Natural killer cell (primary cell): ENCODE results near the gene OIP5. TPM values are rescaled to one million over a fixed set of nuclear protein-coding genes. Genes with fewer than 3 reads are reported as not detected.
A peak's percentile ranks its signal among the peaks of the same experiment; 100 is the strongest.
"Not testable (repeated sequence)": the region's sequence is repeated elsewhere in the genome, so short reads cannot be mapped to it uniquely, and the experiment has no call there.

ENCODE experiments used
- ATAC-seq, 3 donors: fragments of 150-1000 bp in 2 of 3; fragments of 200-7000 bp in 1 of 3; cut with Tn5 transposase; 1 replicate in 1 of 3; 2 replicates in 2 of 3; pipeline ENCODE4 v1.10.0; 2021; ENCODE audit warnings: mild to moderate bottlenecking in 2 of 3, moderate library complexity in 2 of 3
- DNase-seq, 2 donors: peaks; one replicate each; pipeline versions ENCODE4 v3.0.0 to v3.0.0-alpha.2; 2013 to 2021; ENCODE audit warnings: mixed read lengths in 1 of 2
- H3K27ac ChIP-seq: one replicate; pipeline ENCODE4 v1.5.1; 2013; ENCODE audit warnings: mild to moderate bottlenecking, low read length
- H3K27me3 ChIP-seq: one replicate; pipeline ENCODE4 v1.6.1; 2013; ENCODE audit warnings: low read length; ENCODE audit not compliant: control insufficient read depth, insufficient read depth
- H3K36me3 ChIP-seq: one replicate; pipeline ENCODE4 v1.6.1; 2013; ENCODE audit warnings: low read length; ENCODE audit not compliant: control insufficient read depth, insufficient read depth
- H3K4me1 ChIP-seq: one replicate; pipeline ENCODE4 v1.6.1; 2013; ENCODE audit warnings: low read length; ENCODE audit not compliant: control insufficient read depth, insufficient read depth
- H3K4me3 ChIP-seq: one replicate; pipeline ENCODE4 v1.5.1; 2013; ENCODE audit warnings: low read length
- H3K9me3 ChIP-seq: one replicate; pipeline ENCODE4 v1.6.1; 2013; ENCODE audit warnings: low read length; ENCODE audit not compliant: control insufficient read depth, insufficient read depth
- H3K27ac Mint-ChIP-seq, 2 donors: one replicate each; pipeline ENCODE4 v1.8.0; 2022; ENCODE audit warnings: mild to moderate bottlenecking in 2 of 2, mixed read lengths in 2 of 2, moderate library complexity in 1 of 2
- H3K27me3 Mint-ChIP-seq, 2 donors: one replicate each; pipeline ENCODE4 v1.8.0; 2022; ENCODE audit warnings: low read depth in 2 of 2, mixed read lengths in 2 of 2
- H3K36me3 Mint-ChIP-seq: one replicate; pipeline ENCODE4 v1.8.0; 2022; ENCODE audit warnings: mixed read lengths
- H3K4me1 Mint-ChIP-seq, 2 donors: one replicate each; pipeline ENCODE4 v1.8.0; 2022; ENCODE audit warnings: mixed read lengths in 2 of 2
- H3K4me3 Mint-ChIP-seq: one replicate; pipeline ENCODE4 v1.8.0; 2022; ENCODE audit warnings: mild to moderate bottlenecking, moderate library complexity, mixed read lengths
- H3K9me3 Mint-ChIP-seq, 2 donors: one replicate each; pipeline ENCODE4 v1.8.0; 2022; ENCODE audit warnings: mixed read lengths in 2 of 2
- WGBS: methylation state at CpG from one replicate; pipeline ENCODE4 v1.1.7; 2013; ENCODE audit warnings: missing lambda C conversion rate; ENCODE audit not compliant: insufficient coverage; 5-methylcytosine and 5-hydroxymethylcytosine counted together
- intact Hi-C: fragments of 100-400 bp; cut with micrococcal nuclease; formaldehyde crosslinking; loops from one replicate; pipeline ENCODE4 v1.14.2; 2022
- total RNA-seq, 4 donors: library from RNA; stranded (reverse); fragments of 120-200 nt in 1 of 4; gene quantifications; one replicate each; pipeline versions ENCODE4 v1.2.3 to v1.2.4, GENCODE V29; 2013 to 2022
- TF ChIP-seq, protein P1 (sequence below): fragments of 200-600 bp; IDR thresholded peaks from one replicate; pipeline ENCODE4 v1.8.0; 2022; ENCODE audit warnings: antibody characterized with exemption

OIP5 gene
- total RNA-seq, 3 donors from 2014 or later (not counting 1 experiment from before 2014, with no cell fraction given) = 0.29 to 0.64 TPM; not detected in 1

DNA sequence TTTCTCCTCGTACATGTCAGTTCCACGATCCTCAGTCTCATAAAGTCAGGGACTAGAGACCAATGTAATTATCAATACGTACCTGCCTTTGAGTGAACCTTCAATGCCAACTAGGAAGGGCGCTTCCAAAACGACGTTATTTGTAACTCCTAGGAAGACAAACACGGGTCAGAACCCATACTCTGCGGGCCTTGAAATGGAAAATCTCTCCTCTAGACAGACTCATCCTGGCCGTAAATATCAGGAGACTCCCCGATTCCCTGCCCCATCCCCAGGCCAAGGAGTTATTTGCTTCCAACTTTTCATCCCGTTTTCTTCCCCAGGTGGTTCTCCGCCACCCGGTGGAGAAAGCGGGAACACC lies 578 bp downstream of the OIP5 start:
- H3K4me1 ChIP-seq = peaks cover 12% of the 10 kb centered on the region
- H3K36me3 ChIP-seq = no peaks in the 10 kb centered on the region
- peak overlapping the region; percentile 44 for H3K27ac ChIP-seq
- whole genome bisulfite sequencing = 3% methylated on average over 14 of the region's 14 CpGs
- ATAC-seq = no peak
- H3K4me3 ChIP-seq = peak overlapping the region; percentile 75
- H3K27me3 ChIP-seq = no peaks in the 10 kb centered on the region
- Mint-ChIP-seq H3K27ac (peak overlapping the region; percentile 90 to 99), H3K4me3 (peak overlapping the region; percentile 98), H3K27me3 (no peaks in the 10 kb centered on the region), H3K9me3 (no peaks in the 10 kb centered on the region), H3K4me1 (peaks cover 26 to 27% of the 10 kb centered on the region in 2 donors), H3K36me3 (no peaks in the 10 kb centered on the region)
- DNase-seq = no peak
- TF ChIP-seq, protein P1, sequence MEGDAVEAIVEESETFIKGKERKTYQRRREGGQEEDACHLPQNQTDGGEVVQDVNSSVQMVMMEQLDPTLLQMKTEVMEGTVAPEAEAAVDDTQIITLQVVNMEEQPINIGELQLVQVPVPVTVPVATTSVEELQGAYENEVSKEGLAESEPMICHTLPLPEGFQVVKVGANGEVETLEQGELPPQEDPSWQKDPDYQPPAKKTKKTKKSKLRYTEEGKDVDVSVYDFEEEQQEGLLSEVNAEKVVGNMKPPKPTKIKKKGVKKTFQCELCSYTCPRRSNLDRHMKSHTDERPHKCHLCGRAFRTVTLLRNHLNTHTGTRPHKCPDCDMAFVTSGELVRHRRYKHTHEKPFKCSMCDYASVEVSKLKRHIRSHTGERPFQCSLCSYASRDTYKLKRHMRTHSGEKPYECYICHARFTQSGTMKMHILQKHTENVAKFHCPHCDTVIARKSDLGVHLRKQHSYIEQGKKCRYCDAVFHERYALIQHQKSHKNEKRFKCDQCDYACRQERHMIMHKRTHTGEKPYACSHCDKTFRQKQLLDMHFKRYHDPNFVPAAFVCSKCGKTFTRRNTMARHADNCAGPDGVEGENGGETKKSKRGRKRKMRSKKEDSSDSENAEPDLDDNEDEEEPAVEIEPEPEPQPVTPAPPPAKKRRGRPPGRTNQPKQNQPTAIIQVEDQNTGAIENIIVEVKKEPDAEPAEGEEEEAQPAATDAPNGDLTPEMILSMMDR = no peak
- intact Hi-C loops = loop anchor here (1.0 to 2.0 kb wide), 3 partner anchors 49 to 215 kb away; partner anchors contain the start of genes INO80 and NDUFAF1
- no peaks in the 10 kb centered on the region for H3K9me3 ChIP-seq

DNA sequence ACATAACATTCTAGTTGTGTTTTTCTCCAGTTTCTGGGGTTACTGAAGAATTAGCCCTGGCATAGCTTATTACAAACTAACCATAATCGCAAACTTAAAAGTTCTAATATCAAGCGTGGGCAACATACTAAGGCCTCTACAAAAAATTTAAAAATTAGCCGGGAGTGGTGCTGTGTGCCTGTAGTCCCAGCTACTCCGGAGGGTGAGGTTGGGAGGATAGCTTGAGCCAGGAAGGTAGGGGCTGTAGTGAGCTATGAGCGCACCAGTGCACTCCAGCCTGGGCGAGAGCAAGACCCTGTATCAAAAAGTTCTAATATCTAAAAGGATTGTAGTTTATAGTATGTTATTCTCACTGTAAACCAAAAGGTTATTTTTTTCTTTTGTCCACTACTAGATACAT lies 1.1 kb downstream of the OIP5 start:
- DNase-seq = no peak
- ATAC-seq = no peak
- TF ChIP-seq, protein P1 = no peak
- 90% methylated on average over 4 of the region's 6 CpGs for WGBS
- Histone ChIP-seq H3K36me3 (no peaks in the 10 kb centered on the region), H3K4me3 (no peak overlapping the region), H3K27ac (no peak overlapping the region), H3K9me3 (no peaks in the 10 kb centered on the region), H3K27me3 (no peaks in the 10 kb centered on the region), H3K4me1 (peaks cover 12% of the 10 kb centered on the region)
- H3K4me3 Mint-ChIP-seq = peak overlapping the region; percentile 98
- H3K4me1 Mint-ChIP-seq = peaks cover 26 to 27% of the 10 kb centered on the region in 2 donors
- H3K27me3 Mint-ChIP-seq = no peaks in the 10 kb centered on the region
- no peaks in the 10 kb centered on the region for H3K9me3 Mint-ChIP-seq
- intact Hi-C loops = no loop called here
- peak overlapping the region; percentile 90 to 99 for H3K27ac Mint-ChIP-seq
- H3K36me3 Mint-ChIP-seq = no peaks in the 10 kb centered on the region

DNA sequence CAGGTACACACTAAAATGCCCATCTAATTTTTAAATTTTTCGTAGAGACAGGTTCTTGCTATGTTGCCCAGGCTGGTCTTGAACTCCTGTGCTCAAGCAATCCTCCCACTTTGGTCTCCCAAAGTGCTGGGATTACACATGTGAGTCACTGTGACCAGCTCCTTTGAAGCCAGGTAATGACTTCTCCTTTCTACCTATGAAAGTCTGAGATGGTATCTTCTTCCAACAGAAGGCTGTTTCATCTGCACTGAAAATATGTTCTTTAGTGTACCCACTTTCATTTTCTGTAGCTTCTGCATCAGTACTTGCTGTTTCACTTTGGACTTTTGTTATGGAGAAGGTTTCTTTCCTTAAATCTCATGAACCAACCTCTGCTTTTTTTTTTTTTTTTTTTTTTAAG lies 8.8 kb downstream of the OIP5 start:
- H3K4me1 Mint-ChIP-seq = no peaks in the 10 kb centered on the region
- TF ChIP-seq, protein P1 = no peak
- no peak for ATAC-seq
- H3K9me3 ChIP-seq = no peaks in the 10 kb centered on the region
- no peaks in the 10 kb centered on the region for H3K36me3 ChIP-seq
- no peaks in the 10 kb centered on the region for H3K36me3 Mint-ChIP-seq
- no peak overlapping the region for H3K27ac Mint-ChIP-seq
- no peak overlapping the region for H3K4me3 Mint-ChIP-seq
- H3K27me3 Mint-ChIP-seq = no peaks in the 10 kb centered on the region
- H3K4me3 ChIP-seq = no peak overlapping the region
- no peaks in the 10 kb centered on the region for H3K27me3 ChIP-seq
- H3K4me1 ChIP-seq = no peaks in the 10 kb centered on the region
- intact Hi-C loops = no loop called here
- 100% methylated on average over 1 of the region's 1 CpG for WGBS
- no peaks in the 10 kb centered on the region for H3K9me3 Mint-ChIP-seq
- no peak for DNase-seq
- H3K27ac ChIP-seq = no peak overlapping the region

DNA sequence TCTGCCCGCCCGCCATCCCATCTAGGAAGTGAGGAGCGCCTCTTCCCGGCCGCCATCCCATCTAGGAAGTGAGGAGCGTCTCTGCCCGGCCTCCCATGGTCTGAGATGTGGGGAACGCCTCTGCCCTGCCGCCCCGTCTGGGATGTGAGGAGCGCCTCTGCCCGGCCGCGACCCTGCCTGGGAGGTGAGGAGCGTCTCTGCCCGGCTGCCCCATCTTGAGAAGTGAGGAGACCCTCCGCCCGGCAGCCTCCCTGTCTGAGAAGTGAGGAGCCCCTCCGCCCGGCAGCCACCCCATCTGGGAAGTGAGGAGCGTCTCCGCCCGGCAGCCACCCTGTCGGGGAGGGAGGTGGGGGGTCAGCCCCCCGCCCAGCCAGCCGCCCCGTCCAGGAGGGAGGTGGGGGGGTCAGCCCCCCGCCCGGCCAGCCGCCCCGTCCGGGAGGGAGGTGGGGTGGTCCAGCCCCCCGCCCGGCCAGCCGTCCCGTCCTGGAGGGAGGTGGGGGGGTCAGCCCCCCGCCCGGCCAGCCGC lies 11.5 kb downstream of the OIP5 start:
- ATAC-seq, H3K4me3 ChIP-seq, intact Hi-C loops: not testable (repeated sequence)

More for the DNA sequence above, 11.5 kb downstream of the OIP5 start:
- not testable (repeated sequence) for DNase-seq, H3K27me3 Mint-ChIP-seq, H3K9me3 Mint-ChIP-seq, H3K4me1 ChIP-seq, H3K36me3 ChIP-seq, H3K4me3 Mint-ChIP-seq, H3K4me1 Mint-ChIP-seq, H3K27ac ChIP-seq, H3K27me3 ChIP-seq, H3K27ac Mint-ChIP-seq, H3K36me3 Mint-ChIP-seq, H3K9me3 ChIP-seq
- WGBS = 99% methylated on average over 22 of the region's 39 CpGs
